HepG2 (cell line): ENCODE measurements around the gene UST. TPM values are rescaled to one million over a fixed set of nuclear protein-coding genes. Genes with fewer than 3 reads are reported as not detected.

Experiments
- KLF11 ChIP-seq: IDR thresholded peaks from 2 replicates; pipeline ENCODE4 v1.6.1; 2016; ENCODE audit warnings: missing compliant biosample characterization
- RBM39 ChIP-seq: fragments of 200-400 bp; formaldehyde crosslinking; IDR thresholded peaks from one replicate; pipeline ENCODE4 v1.6.1; 2018; ENCODE audit warnings: antibody characterized with exemption, mild to moderate bottlenecking, low read depth, low read length; ENCODE audit not compliant: poor library complexity, severe bottlenecking
- SAP130 ChIP-seq: IDR thresholded peaks from 2 replicates; pipeline ENCODE4 v1.6.1; 2016; ENCODE audit warnings: low read depth
- ZC3H4 ChIP-seq: sonication (generic); formaldehyde crosslinking; IDR thresholded peaks from 2 replicates; pipeline ENCODE4 v1.4.0; 2020; ENCODE audit warnings: missing genetic modification reagents, borderline replicate concordance
- ZNF766 ChIP-seq: sonication (generic); formaldehyde crosslinking; IDR thresholded peaks from 2 replicates; pipeline ENCODE4 v1.5.0; 2020; ENCODE audit warnings: missing genetic modification reagents, borderline replicate concordance
- polyA plus RNA-seq, 8 experiments: library from polyadenylated mRNA; depleted of rRNA in 3 of 8; stranded (reverse) in 7 of 8; unstranded in 1 of 8; fragments of >200 nt; fragmentation: Illumina TruSeq in 4 of 8; extraction: Trizol in 4 of 8; gene quantifications; 2 replicates each; pipeline versions ENCODE4 v1.2.1 to v1.2.3, GENCODE V29; 2011 to 2016; ENCODE audit warnings: low read depth in 4 of 8, missing spikeins in 1 of 8, mixed read lengths in 1 of 8; ENCODE audit not compliant: insufficient read depth in 1 of 8
- total RNA-seq, 5 experiments: library from RNA; depleted of rRNA; stranded (reverse); fragments of >200 nt; fragmentation: Illumina TruSeq; extraction: Trizol; gene quantifications; 2 replicates each; pipeline ENCODE4 v1.2.3, GENCODE V29; 2016; ENCODE audit warnings: low read depth in 1 of 5
- TF ChIP-seq, protein P1 (sequence below): sonication (generic); formaldehyde crosslinking; IDR thresholded peaks from 2 replicates; pipeline ENCODE4 v1.4.0; 2020; ENCODE audit warnings: missing genetic modification reagents
- TF ChIP-seq, protein P2 (sequence below): sonication (generic); formaldehyde crosslinking; IDR thresholded peaks from 2 replicates; pipeline ENCODE4 v1.4.0; 2020; ENCODE audit warnings: missing genetic modification reagents, borderline replicate concordance
- TF ChIP-seq, protein P3 (sequence below): sonication (generic); formaldehyde crosslinking; IDR thresholded peaks from 2 replicates; pipeline ENCODE4 v1.4.0; 2020; ENCODE audit warnings: missing genetic modification reagents
- TF ChIP-seq, protein P4 (sequence below), 2 experiments: sonication (generic) in 1 of 2; formaldehyde crosslinking in 1 of 2; IDR thresholded peaks; 2 replicates each; pipeline versions ENCODE4 v1.4.0 to v1.6.1; 2016 to 2020; ENCODE audit warnings: borderline replicate concordance in 1 of 2, low read depth in 1 of 2, mild to moderate bottlenecking in 1 of 2, missing genetic modification reagents in 1 of 2

Gene UST
- total and polyA plus RNA-seq, 2 of the 13 experiments (the other 11 are each of a cell fraction or from before 2014, with no cell fraction given) = 0.27 TPM; not detected in 1

DNA sequence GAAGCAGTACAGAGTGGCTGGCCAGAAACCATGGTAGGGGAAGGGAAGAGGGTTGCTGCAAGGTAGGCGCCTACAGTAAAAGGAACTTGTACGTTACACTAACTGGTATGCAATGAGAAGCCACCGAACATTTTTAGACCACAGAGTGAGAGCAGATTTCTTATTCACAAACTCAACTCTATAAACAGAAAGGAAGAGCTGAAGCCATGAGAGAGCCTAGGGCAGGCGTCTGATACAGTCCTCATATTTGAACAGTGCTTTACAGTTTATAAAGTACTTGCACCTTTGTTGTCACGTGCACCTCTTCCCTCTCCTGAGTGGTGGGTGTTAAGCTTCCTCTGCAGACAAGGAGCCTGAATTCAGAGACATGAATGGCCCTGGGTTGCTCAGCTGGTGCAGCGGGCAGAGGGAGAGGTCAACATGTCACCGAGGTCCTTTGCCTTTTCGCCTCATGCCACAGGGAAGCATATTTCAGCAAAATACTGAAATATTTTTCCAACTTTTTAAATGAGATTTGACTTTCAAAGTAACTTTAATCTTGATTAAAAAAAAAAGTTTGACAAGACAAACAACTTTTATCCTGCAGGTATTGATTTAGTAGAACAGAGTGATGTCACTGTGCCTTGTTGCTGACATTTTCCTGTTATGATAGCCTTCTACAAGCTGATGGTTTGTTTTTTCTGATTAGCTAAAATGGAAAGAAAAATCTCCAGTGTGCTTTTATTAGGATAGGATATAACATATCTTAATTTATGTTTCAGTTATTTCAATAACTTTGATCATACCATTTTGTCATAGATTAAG, 23.8 kb downstream of the UST start (continued):
- TF ChIP-seq, protein P1, sequence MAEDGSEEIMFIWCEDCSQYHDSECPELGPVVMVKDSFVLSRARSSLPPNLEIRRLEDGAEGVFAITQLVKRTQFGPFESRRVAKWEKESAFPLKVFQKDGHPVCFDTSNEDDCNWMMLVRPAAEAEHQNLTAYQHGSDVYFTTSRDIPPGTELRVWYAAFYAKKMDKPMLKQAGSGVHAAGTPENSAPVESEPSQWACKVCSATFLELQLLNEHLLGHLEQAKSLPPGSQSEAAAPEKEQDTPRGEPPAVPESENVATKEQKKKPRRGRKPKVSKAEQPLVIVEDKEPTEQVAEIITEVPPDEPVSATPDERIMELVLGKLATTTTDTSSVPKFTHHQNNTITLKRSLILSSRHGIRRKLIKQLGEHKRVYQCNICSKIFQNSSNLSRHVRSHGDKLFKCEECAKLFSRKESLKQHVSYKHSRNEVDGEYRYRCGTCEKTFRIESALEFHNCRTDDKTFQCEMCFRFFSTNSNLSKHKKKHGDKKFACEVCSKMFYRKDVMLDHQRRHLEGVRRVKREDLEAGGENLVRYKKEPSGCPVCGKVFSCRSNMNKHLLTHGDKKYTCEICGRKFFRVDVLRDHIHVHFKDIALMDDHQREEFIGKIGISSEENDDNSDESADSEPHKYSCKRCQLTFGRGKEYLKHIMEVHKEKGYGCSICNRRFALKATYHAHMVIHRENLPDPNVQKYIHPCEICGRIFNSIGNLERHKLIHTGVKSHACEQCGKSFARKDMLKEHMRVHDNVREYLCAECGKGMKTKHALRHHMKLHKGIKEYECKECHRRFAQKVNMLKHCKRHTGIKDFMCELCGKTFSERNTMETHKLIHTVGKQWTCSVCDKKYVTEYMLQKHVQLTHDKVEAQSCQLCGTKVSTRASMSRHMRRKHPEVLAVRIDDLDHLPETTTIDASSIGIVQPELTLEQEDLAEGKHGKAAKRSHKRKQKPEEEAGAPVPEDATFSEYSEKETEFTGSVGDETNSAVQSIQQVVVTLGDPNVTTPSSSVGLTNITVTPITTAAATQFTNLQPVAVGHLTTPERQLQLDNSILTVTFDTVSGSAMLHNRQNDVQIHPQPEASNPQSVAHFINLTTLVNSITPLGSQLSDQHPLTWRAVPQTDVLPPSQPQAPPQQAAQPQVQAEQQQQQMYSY (CRISPR knock-in tag) = no peak
- TF ChIP-seq SAP130 (CRISPR knock-in tag) (no peak), ZNF766 (CRISPR knock-in tag) (no peak), RBM39 (no peak), ZC3H4 (CRISPR knock-in tag) (no peak), KLF11 (CRISPR knock-in tag) (no peak)
- TF ChIP-seq, protein P2, sequence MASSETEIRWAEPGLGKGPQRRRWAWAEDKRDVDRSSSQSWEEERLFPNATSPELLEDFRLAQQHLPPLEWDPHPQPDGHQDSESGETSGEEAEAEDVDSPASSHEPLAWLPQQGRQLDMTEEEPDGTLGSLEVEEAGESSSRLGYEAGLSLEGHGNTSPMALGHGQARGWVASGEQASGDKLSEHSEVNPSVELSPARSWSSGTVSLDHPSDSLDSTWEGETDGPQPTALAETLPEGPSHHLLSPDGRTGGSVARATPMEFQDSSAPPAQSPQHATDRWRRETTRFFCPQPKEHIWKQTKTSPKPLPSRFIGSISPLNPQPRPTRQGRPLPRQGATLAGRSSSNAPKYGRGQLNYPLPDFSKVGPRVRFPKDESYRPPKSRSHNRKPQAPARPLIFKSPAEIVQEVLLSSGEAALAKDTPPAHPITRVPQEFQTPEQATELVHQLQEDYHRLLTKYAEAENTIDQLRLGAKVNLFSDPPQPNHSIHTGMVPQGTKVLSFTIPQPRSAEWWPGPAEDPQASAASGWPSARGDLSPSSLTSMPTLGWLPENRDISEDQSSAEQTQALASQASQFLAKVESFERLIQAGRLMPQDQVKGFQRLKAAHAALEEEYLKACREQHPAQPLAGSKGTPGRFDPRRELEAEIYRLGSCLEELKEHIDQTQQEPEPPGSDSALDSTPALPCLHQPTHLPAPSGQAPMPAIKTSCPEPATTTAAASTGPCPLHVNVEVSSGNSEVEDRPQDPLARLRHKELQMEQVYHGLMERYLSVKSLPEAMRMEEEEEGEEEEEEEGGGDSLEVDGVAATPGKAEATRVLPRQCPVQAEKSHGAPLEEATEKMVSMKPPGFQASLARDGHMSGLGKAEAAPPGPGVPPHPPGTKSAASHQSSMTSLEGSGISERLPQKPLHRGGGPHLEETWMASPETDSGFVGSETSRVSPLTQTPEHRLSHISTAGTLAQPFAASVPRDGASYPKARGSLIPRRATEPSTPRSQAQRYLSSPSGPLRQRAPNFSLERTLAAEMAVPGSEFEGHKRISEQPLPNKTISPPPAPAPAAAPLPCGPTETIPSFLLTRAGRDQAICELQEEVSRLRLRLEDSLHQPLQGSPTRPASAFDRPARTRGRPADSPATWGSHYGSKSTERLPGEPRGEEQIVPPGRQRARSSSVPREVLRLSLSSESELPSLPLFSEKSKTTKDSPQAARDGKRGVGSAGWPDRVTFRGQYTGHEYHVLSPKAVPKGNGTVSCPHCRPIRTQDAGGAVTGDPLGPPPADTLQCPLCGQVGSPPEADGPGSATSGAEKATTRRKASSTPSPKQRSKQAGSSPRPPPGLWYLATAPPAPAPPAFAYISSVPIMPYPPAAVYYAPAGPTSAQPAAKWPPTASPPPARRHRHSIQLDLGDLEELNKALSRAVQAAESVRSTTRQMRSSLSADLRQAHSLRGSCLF (CRISPR knock-in tag) = no peak
- TF ChIP-seq, protein P3, sequence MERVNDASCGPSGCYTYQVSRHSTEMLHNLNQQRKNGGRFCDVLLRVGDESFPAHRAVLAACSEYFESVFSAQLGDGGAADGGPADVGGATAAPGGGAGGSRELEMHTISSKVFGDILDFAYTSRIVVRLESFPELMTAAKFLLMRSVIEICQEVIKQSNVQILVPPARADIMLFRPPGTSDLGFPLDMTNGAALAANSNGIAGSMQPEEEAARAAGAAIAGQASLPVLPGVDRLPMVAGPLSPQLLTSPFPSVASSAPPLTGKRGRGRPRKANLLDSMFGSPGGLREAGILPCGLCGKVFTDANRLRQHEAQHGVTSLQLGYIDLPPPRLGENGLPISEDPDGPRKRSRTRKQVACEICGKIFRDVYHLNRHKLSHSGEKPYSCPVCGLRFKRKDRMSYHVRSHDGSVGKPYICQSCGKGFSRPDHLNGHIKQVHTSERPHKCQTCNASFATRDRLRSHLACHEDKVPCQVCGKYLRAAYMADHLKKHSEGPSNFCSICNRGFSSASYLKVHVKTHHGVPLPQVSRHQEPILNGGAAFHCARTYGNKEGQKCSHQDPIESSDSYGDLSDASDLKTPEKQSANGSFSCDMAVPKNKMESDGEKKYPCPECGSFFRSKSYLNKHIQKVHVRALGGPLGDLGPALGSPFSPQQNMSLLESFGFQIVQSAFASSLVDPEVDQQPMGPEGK (CRISPR knock-in tag) = no peak
- TF ChIP-seq, protein P4, sequence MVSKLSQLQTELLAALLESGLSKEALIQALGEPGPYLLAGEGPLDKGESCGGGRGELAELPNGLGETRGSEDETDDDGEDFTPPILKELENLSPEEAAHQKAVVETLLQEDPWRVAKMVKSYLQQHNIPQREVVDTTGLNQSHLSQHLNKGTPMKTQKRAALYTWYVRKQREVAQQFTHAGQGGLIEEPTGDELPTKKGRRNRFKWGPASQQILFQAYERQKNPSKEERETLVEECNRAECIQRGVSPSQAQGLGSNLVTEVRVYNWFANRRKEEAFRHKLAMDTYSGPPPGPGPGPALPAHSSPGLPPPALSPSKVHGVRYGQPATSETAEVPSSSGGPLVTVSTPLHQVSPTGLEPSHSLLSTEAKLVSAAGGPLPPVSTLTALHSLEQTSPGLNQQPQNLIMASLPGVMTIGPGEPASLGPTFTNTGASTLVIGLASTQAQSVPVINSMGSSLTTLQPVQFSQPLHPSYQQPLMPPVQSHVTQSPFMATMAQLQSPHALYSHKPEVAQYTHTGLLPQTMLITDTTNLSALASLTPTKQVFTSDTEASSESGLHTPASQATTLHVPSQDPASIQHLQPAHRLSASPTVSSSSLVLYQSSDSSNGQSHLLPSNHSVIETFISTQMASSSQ (IDR thresholded peaks at IDR 0.05; ENCODE audit: low read depth) = no peak
- TF ChIP-seq, protein P4 (CRISPR knock-in tag; IDR thresholded peaks at IDR 0.05; ENCODE audit: borderline replicate concordance) = no peak
